SK-N-SH (cell line): ENCODE data around the gene FHL5. TPM values are rescaled to one million over a fixed set of nuclear protein-coding genes. Genes with fewer than 3 reads are reported as not detected.

ENCODE experiments used
- CTCF ChIA-PET: fragments of 300-600, 350-600 bp; formaldehyde crosslinking; extraction: SDS; loops from one replicate; lab custom pipeline; 2021; lab: Yijun Ruan, JAX
- POLR2A ChIA-PET: fragments of 350-600 bp; sonication (Branson Sonifier 250); formaldehyde crosslinking; extraction: SDS; loops from one replicate; lab custom pipeline; 2020; ENCODE audit warnings: antibody characterized with exemption, inconsistent platforms; lab: Yijun Ruan, JAX
- DNase-seq: peaks from one replicate; pipeline ENCODE4 v3.0.0; 2012
- H2AFZ ChIP-seq: fragments of 200-600 bp; sonication (generic); 2 replicates; pipeline ENCODE4 v1.8.1; 2016; ENCODE audit warnings: antibody characterized with exemption, mild to moderate bottlenecking, low read depth
- H3F3A ChIP-seq: fragments of 200-600 bp; sonication (generic); replicated peaks from 2 replicates; pipeline ENCODE3; 2016; ENCODE audit warnings: antibody characterized with exemption, mild to moderate bottlenecking; ENCODE audit not compliant: insufficient read depth
- H3K27ac ChIP-seq, 2 experiments: fragments of 200-500 bp in 1 of 2; fragments of 200-600 bp in 1 of 2; sonication (Bioruptor generic) in 1 of 2; sonication (generic), shearing (Covaris generic) in 1 of 2; 2 replicates each; pipeline versions ENCODE4 v1.5.1 to v1.6.1; 2014 to 2016; ENCODE audit warnings: low read depth in 2 of 2, inconsistent platforms in 1 of 2, low read length in 1 of 2, mild to moderate bottlenecking in 1 of 2, mixed read lengths in 1 of 2
- H3K27me3 ChIP-seq: fragments of 200-600 bp; sonication (generic), shearing (Covaris generic); 2 replicates; pipeline ENCODE4 v1.6.1; 2016; ENCODE audit warnings: mixed run types; ENCODE audit not compliant: insufficient read depth
- H3K36me3 ChIP-seq, 2 experiments: fragments of 200-500 bp in 1 of 2; fragments of 200-600 bp in 1 of 2; sonication (Bioruptor generic) in 1 of 2; sonication (generic) in 1 of 2; replicated peaks in 1 of 2; 2 replicates each; pipeline versions ENCODE3 to v1.5.1; 2014 to 2016; ENCODE audit warnings: low read length in 1 of 2, mild to moderate bottlenecking in 1 of 2; ENCODE audit not compliant: insufficient read depth in 2 of 2, control insufficient read depth in 1 of 2
- H3K4me1 ChIP-seq, 2 experiments: fragments of 200-500 bp in 1 of 2; fragments of 200-600 bp in 1 of 2; sonication (Bioruptor generic) in 1 of 2; sonication (generic), shearing (Covaris generic) in 1 of 2; 2 replicates each; pipeline versions ENCODE4 v1.5.1 to v1.6.1; 2014 to 2016; ENCODE audit warnings: low read depth in 1 of 2, low read length in 1 of 2, mixed run types in 1 of 2; ENCODE audit not compliant: insufficient read depth in 2 of 2, control insufficient read depth in 1 of 2
- H3K4me2 ChIP-seq: fragments of 200-600 bp; sonication (generic), shearing (Covaris generic); 2 replicates; pipeline ENCODE4 v1.6.1; 2017; ENCODE audit warnings: mixed run types
- H3K4me3 ChIP-seq, 2 experiments: fragments of 200-500 bp in 1 of 2; fragments of 200-600 bp in 1 of 2; sonication (Bioruptor generic) in 1 of 2; sonication (generic), shearing (Covaris generic) in 1 of 2; 2 replicates each; pipeline versions ENCODE4 v1.5.1 to v1.8.1; 2014 to 2016; ENCODE audit warnings: low read depth in 2 of 2, inconsistent platforms in 1 of 2, low read length in 1 of 2, mild to moderate bottlenecking in 1 of 2, mixed read lengths in 1 of 2, moderate library complexity in 1 of 2
- H3K79me2 ChIP-seq: fragments of 200-600 bp; sonication (generic); 2 replicates; pipeline ENCODE4 v1.8.1; 2017; ENCODE audit warnings: mild to moderate bottlenecking; ENCODE audit not compliant: insufficient read depth
- H3K9ac ChIP-seq: fragments of 200-600 bp; sonication (generic); 2 replicates; pipeline ENCODE4 v1.6.1; 2017; ENCODE audit warnings: mixed run types
- H3K9me2 ChIP-seq: fragments of 200-600 bp; sonication (generic); 2 replicates; pipeline ENCODE4 v1.6.1; 2017; ENCODE audit warnings: mixed run types
- H3K9me3 ChIP-seq: fragments of 200-600 bp; sonication (generic); 2 replicates; pipeline ENCODE4 v1.6.1; 2017; ENCODE audit warnings: mixed run types, mild to moderate bottlenecking, moderate library complexity
- H4K20me1 ChIP-seq: fragments of 200-600 bp; sonication (generic); 2 replicates; pipeline ENCODE4 v1.6.1; 2017; ENCODE audit warnings: mild to moderate bottlenecking, mixed run types; ENCODE audit not compliant: insufficient read depth
- EZH2phosphoT487 ChIP-seq: fragments of 200-600 bp; sonication (generic); IDR thresholded peaks from 2 replicates; pipeline ENCODE4 v1.6.1; 2017; ENCODE audit warnings: low read depth, mixed run types, mild to moderate bottlenecking, antibody characterized with exemption, moderate library complexity, borderline replicate concordance
- FOSL2 ChIP-seq: IDR thresholded peaks from 2 replicates; pipeline ENCODE4 v1.4.0; 2012; ENCODE audit warnings: low read depth, mild to moderate bottlenecking, moderate library complexity, borderline replicate concordance
- FOXM1 ChIP-seq: IDR thresholded peaks from 2 replicates; pipeline ENCODE4 v1.4.0; 2012; ENCODE audit warnings: low read depth, mild to moderate bottlenecking
- GABPA ChIP-seq: IDR thresholded peaks from 2 replicates; pipeline ENCODE4 v1.4.0; 2012; ENCODE audit warnings: low read depth, mild to moderate bottlenecking
- MXI1 ChIP-seq: IDR thresholded peaks from 2 replicates; pipeline ENCODE4 v1.6.1; 2012; ENCODE audit warnings: mild to moderate bottlenecking, low read depth, low read length, improper control_type of control experiment
- POLR2AphosphoS5 ChIP-seq: IDR thresholded peaks from 2 replicates; pipeline ENCODE4 v1.6.1; 2012; ENCODE audit warnings: low read depth, low read length
- RAD21 ChIP-seq: IDR thresholded peaks from 2 replicates; pipeline ENCODE4 v1.6.1; 2012; ENCODE audit warnings: mild to moderate bottlenecking, low read length
- RCOR1 ChIP-seq: fragments of 150-350 bp; IDR thresholded peaks from 2 replicates; pipeline ENCODE4 v1.6.1; 2017; ENCODE audit warnings: antibody characterized with exemption, low read length
- RFX5 ChIP-seq: IDR thresholded peaks from 2 replicates; pipeline ENCODE4 v1.6.1; 2012; ENCODE audit warnings: mild to moderate bottlenecking, improper control_type of control experiment, low read length
- RXRA ChIP-seq: IDR thresholded peaks from 2 replicates; pipeline ENCODE4 v1.4.0; 2012; ENCODE audit warnings: low read depth, mild to moderate bottlenecking, borderline replicate concordance
- SIN3A ChIP-seq: IDR thresholded peaks from 2 replicates; pipeline ENCODE4 v1.6.1; 2012; ENCODE audit warnings: low read depth, mild to moderate bottlenecking, low read length, moderate library complexity, borderline replicate concordance
- TEAD4 ChIP-seq: IDR thresholded peaks from 2 replicates; pipeline ENCODE4 v1.4.0; 2012; ENCODE audit warnings: mild to moderate bottlenecking, borderline replicate concordance; ENCODE audit not compliant: insufficient read depth
- YY1 ChIP-seq: IDR thresholded peaks from 2 replicates; pipeline ENCODE4 v1.4.0; 2012; ENCODE audit warnings: low read depth, mild to moderate bottlenecking
- WGBS: methylation state at CpG from one replicate; pipeline ENCODE4 v1.1.6; 2017; ENCODE audit warnings: low lambda C conversion rate; 5-methylcytosine and 5-hydroxymethylcytosine counted together
- polyA plus RNA-seq, 3 experiments: library from polyadenylated mRNA; depleted of rRNA; stranded (reverse); fragments of >200 nt; gene quantifications; 2 replicates each; pipeline ENCODE4 v1.2.3, GENCODE V29; 2012
- TF ChIP-seq, protein P1 (sequence below): IDR thresholded peaks from 2 replicates; pipeline ENCODE4 v1.4.0; 2012; ENCODE audit warnings: low read depth, borderline replicate concordance
- TF ChIP-seq, protein P2 (sequence below): fragments of 150-350 bp; IDR thresholded peaks from 2 replicates; pipeline ENCODE4 v1.6.1; 2016; ENCODE audit warnings: mild to moderate bottlenecking, low read depth, low read length
- TF ChIP-seq, protein P3 (sequence below): IDR thresholded peaks from 2 replicates; pipeline ENCODE4 v1.6.1; 2012; ENCODE audit warnings: mild to moderate bottlenecking, low read depth, low read length, moderate library complexity
- TF ChIP-seq, protein P4 (sequence below): IDR thresholded peaks from 2 replicates; pipeline ENCODE4; 2012

FHL5 gene
- polyA plus RNA-seq, 1 of the 3 experiments (the other 2 are of a cell fraction), result not detected

DNA sequence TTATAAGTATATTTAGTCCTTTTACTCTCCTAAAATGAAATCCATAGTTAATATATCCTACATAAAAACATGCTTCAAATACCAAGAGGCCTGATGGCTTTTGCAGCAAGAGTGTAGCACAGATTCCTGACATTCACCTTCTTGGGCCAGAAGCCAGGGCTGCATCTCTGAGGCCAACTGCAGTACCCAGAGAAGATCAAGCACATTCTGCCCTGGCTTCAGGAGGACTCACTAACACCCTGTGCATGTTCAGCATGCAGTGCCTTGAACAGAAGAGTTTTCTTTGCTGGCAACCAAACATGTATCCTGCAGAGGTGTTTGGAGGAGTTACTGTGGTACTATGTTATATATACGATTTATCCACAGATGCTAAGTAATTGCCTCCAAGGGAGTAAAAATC is 90.3 kb downstream of the FHL5 start:
- Histone ChIP-seq H3K4me3 (no peak overlapping the region), H3K27ac (no peak overlapping the region), H3K27me3 (no peaks in the 10 kb centered on the region), H4K20me1 (no peaks in the 10 kb centered on the region), H3K4me2 (no peak overlapping the region), H3K79me2 (no peaks in the 10 kb centered on the region), H3K36me3 (no peaks in the 10 kb centered on the region), H3K4me1 (no peaks in the 10 kb centered on the region), H2AFZ (no peak overlapping the region), H3K9me3 (no peaks in the 10 kb centered on the region), H3F3A (no peaks in the 10 kb centered on the region), H3K9me2 (no peaks in the 10 kb centered on the region), H3K9ac (no peak overlapping the region)
- no peak for DNase-seq
- 50% methylated on average over 1 of the region's 1 CpG for WGBS
- POLR2A ChIA-PET, result no interaction called here
- CTCF ChIA-PET, result no interaction called here
- no peak for TF ChIP-seq SIN3A
- TF ChIP-seq, protein P1, sequence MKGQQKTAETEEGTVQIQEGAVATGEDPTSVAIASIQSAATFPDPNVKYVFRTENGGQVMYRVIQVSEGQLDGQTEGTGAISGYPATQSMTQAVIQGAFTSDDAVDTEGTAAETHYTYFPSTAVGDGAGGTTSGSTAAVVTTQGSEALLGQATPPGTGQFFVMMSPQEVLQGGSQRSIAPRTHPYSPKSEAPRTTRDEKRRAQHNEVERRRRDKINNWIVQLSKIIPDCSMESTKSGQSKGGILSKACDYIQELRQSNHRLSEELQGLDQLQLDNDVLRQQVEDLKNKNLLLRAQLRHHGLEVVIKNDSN, result no peak
- TF ChIP-seq YY1, result no peak
- TF ChIP-seq POLR2AphosphoS5, result no peak
- TF ChIP-seq RCOR1, result no peak
- TF ChIP-seq GABPA, result no peak
- no peak for TF ChIP-seq RAD21
- no peak for TF ChIP-seq MXI1
- TF ChIP-seq EZH2phosphoT487, result no peak
- TF ChIP-seq, protein P2, sequence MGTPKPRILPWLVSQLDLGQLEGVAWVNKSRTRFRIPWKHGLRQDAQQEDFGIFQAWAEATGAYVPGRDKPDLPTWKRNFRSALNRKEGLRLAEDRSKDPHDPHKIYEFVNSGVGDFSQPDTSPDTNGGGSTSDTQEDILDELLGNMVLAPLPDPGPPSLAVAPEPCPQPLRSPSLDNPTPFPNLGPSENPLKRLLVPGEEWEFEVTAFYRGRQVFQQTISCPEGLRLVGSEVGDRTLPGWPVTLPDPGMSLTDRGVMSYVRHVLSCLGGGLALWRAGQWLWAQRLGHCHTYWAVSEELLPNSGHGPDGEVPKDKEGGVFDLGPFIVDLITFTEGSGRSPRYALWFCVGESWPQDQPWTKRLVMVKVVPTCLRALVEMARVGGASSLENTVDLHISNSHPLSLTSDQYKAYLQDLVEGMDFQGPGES, result no peak
- no peak for TF ChIP-seq TEAD4
- TF ChIP-seq RXRA, result no peak
- TF ChIP-seq RFX5, result no peak
- TF ChIP-seq, protein P3, sequence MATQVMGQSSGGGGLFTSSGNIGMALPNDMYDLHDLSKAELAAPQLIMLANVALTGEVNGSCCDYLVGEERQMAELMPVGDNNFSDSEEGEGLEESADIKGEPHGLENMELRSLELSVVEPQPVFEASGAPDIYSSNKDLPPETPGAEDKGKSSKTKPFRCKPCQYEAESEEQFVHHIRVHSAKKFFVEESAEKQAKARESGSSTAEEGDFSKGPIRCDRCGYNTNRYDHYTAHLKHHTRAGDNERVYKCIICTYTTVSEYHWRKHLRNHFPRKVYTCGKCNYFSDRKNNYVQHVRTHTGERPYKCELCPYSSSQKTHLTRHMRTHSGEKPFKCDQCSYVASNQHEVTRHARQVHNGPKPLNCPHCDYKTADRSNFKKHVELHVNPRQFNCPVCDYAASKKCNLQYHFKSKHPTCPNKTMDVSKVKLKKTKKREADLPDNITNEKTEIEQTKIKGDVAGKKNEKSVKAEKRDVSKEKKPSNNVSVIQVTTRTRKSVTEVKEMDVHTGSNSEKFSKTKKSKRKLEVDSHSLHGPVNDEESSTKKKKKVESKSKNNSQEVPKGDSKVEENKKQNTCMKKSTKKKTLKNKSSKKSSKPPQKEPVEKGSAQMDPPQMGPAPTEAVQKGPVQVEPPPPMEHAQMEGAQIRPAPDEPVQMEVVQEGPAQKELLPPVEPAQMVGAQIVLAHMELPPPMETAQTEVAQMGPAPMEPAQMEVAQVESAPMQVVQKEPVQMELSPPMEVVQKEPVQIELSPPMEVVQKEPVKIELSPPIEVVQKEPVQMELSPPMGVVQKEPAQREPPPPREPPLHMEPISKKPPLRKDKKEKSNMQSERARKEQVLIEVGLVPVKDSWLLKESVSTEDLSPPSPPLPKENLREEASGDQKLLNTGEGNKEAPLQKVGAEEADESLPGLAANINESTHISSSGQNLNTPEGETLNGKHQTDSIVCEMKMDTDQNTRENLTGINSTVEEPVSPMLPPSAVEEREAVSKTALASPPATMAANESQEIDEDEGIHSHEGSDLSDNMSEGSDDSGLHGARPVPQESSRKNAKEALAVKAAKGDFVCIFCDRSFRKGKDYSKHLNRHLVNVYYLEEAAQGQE, result no peak
- TF ChIP-seq, protein P4, sequence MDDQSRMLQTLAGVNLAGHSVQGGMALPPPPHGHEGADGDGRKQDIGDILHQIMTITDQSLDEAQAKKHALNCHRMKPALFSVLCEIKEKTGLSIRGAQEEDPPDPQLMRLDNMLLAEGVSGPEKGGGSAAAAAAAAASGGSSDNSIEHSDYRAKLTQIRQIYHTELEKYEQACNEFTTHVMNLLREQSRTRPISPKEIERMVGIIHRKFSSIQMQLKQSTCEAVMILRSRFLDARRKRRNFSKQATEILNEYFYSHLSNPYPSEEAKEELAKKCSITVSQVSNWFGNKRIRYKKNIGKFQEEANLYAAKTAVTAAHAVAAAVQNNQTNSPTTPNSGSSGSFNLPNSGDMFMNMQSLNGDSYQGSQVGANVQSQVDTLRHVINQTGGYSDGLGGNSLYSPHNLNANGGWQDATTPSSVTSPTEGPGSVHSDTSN, result no peak
- TF ChIP-seq FOSL2, result no peak
- no peak for TF ChIP-seq FOXM1
